ENCODE data around the gene KRTAP2-1. TPM values are rescaled to one million over a fixed set of nuclear protein-coding genes. Genes with fewer than 3 reads are reported as not detected.
"Not testable (repeated sequence)": the region's sequence is repeated elsewhere in the genome, so short reads cannot be mapped to it uniquely, and the experiment has no call there.

Gene KRTAP2-1
- total and polyA plus RNA-seq, 9 donors, result not detected

- intact Hi-C loops (cut with DNase I), result no loop called here
- Histone ChIP-seq H3K36me3 (no peaks in the 10 kb centered on the region), H3K27ac (no peak overlapping the region), H3K4me1 (ENCODE audit: insufficient read depth) (no peaks in the 10 kb centered on the region), H3K27me3 (no peaks in the 10 kb centered on the region), H3K4me3 (no peak overlapping the region), H3K9me3 (no peaks in the 10 kb centered on the region)
- DNase-seq, result no peak
- 95 to 97% (median 96%) methylated on average over 4 of the region's 4 CpGs for WGBS, 3 donors
- TF ChIP-seq CTCF (IDR thresholded peaks at IDR 0.05) (no peak), POLR2A (IDR thresholded peaks at IDR 0.05) (no peak), EP300 (IDR thresholded peaks at IDR 0.05) (no peak)
Observed at GRCh38 chr17:41054025-41054424, 6.9 kb upstream of the KRTAP2-1 start.

- Histone ChIP-seq H3K27ac (no peak overlapping the region), H3K4me3 (no peak overlapping the region), H3K4me1 (ENCODE audit: insufficient read depth) (no peaks in the 10 kb centered on the region), H3K36me3 (no peaks in the 10 kb centered on the region), H3K9me3 (no peaks in the 10 kb centered on the region), H3K27me3 (no peaks in the 10 kb centered on the region)
- intact Hi-C loops (cut with DNase I), result no loop called here
- DNase-seq, result no peak
- no peak for TF ChIP-seq POLR2A (IDR thresholded peaks at IDR 0.05)
- no peak for TF ChIP-seq CTCF (IDR thresholded peaks at IDR 0.05)
- TF ChIP-seq EP300 (IDR thresholded peaks at IDR 0.05), result no peak
Observed at GRCh38 chr17:41052566-41052965, 5.5 kb upstream of the KRTAP2-1 start.

- Histone ChIP-seq H3K4me3 (no peak overlapping the region), H3K9me3 (no peaks in the 10 kb centered on the region), H3K36me3 (no peaks in the 10 kb centered on the region), H3K4me1 (ENCODE audit: insufficient read depth) (no peaks in the 10 kb centered on the region), H3K27me3 (no peaks in the 10 kb centered on the region), H3K27ac (no peak overlapping the region)
- TF ChIP-seq POLR2A (IDR thresholded peaks at IDR 0.05), result no peak
- no peak for TF ChIP-seq CTCF (IDR thresholded peaks at IDR 0.05)
- TF ChIP-seq EP300 (IDR thresholded peaks at IDR 0.05), result no peak
- 32 to 35% (median 34%) methylated on average over 2 of the region's 2 CpGs for WGBS, 3 donors
- intact Hi-C loops (cut with DNase I), result no loop called here
- no peak for DNase-seq
Observed at GRCh38 chr17:41049110-41049509, 2.0 kb upstream of the KRTAP2-1 start.

GRCh38 chr17:41048441-41048840 is 1.3 kb upstream of the KRTAP2-1 start:
- no peak for TF ChIP-seq EP300 (IDR thresholded peaks at IDR 0.05)
- no peak for TF ChIP-seq POLR2A (IDR thresholded peaks at IDR 0.05)
- TF ChIP-seq CTCF (IDR thresholded peaks at IDR 0.05), result no peak
- no peaks in the 10 kb centered on the region for H3K36me3 ChIP-seq
- 32 to 48% (median 33%) methylated on average over 7 of the region's 7 CpGs for whole genome bisulfite sequencing, 3 donors
- intact Hi-C loops (cut with DNase I), result no loop called here
- H3K4me1 ChIP-seq (ENCODE audit: insufficient read depth), result no peaks in the 10 kb centered on the region
- H3K27me3 ChIP-seq, result no peaks in the 10 kb centered on the region
- H3K4me3 ChIP-seq, result no peak overlapping the region
- H3K9me3 ChIP-seq, result no peaks in the 10 kb centered on the region
- DNase-seq, result no peak
- H3K27ac ChIP-seq, result no peak overlapping the region

- WGBS, 3 donors, result 92 to 98% (median 96%) methylated on average over 1 of the region's 1 CpG
- Histone ChIP-seq H3K27ac (no peak overlapping the region), H3K9me3 (no peaks in the 10 kb centered on the region), H3K36me3 (no peaks in the 10 kb centered on the region), H3K4me1 (ENCODE audit: insufficient read depth) (no peaks in the 10 kb centered on the region), H3K4me3 (no peak overlapping the region), H3K27me3 (no peaks in the 10 kb centered on the region)
- intact Hi-C loops (cut with DNase I), result no loop called here
- no peak for TF ChIP-seq CTCF (IDR thresholded peaks at IDR 0.05)
- TF ChIP-seq EP300 (IDR thresholded peaks at IDR 0.05), result no peak
- no peak for TF ChIP-seq POLR2A (IDR thresholded peaks at IDR 0.05)
- no peak for DNase-seq
Observed at GRCh38 chr17:41042953-41043352, 4.2 kb downstream of the KRTAP2-1 start.

- 75 to 83% (median 76%) methylated on average over 14 of the region's 14 CpGs for WGBS, 3 donors
- H3K36me3 ChIP-seq; H3K27ac ChIP-seq; H3K27me3 ChIP-seq; H3K4me1 ChIP-seq (ENCODE audit: insufficient read depth); H3K9me3 ChIP-seq; intact Hi-C loops (cut with DNase I); H3K4me3 ChIP-seq; DNase-seq: not testable (repeated sequence)
Observed at GRCh38 chr17:41040783-41041571, 6.1 kb downstream of the KRTAP2-1 start, which contains the start of gene KRTAP1-1. TSS of gene KRTAP1-1 (minus strand) at chr17:41041450. CDS start at chr17:41041397, 53 bp downstream.

Data from ovary (tissue), 9 donors.